HUES48 (cell line): ENCODE data around the gene MSX1.
"Not testable (repeated sequence)": the region's sequence is repeated elsewhere in the genome, so short reads cannot be mapped to it uniquely, and the experiment has no call there.

ENCODE experiments used
- H3K27ac ChIP-seq: one replicate; pipeline ENCODE4 v1.7.0; 2013; ENCODE audit warnings: low read depth, low read length, inconsistent platforms
- H3K27me3 ChIP-seq: 2 replicates; pipeline ENCODE4 v1.6.1; 2013; ENCODE audit warnings: mild to moderate bottlenecking, low read length; ENCODE audit not compliant: control insufficient read depth, insufficient read depth
- H3K36me3 ChIP-seq: 2 replicates; pipeline ENCODE4 v1.6.1; 2013; ENCODE audit warnings: low read length; ENCODE audit not compliant: control insufficient read depth, insufficient read depth
- H3K4me1 ChIP-seq: 2 replicates; pipeline ENCODE4 v1.6.1; 2013; ENCODE audit warnings: mild to moderate bottlenecking, low read length; ENCODE audit not compliant: control insufficient read depth, insufficient read depth
- H3K4me3 ChIP-seq: 2 replicates; pipeline ENCODE4 v1.5.1; 2013; ENCODE audit warnings: mild to moderate bottlenecking, low read depth, low read length
- H3K9ac ChIP-seq: 2 replicates; pipeline ENCODE4 v1.6.1; 2013; ENCODE audit warnings: mild to moderate bottlenecking, low read depth, low read length, moderate library complexity
- H3K9me3 ChIP-seq: 2 replicates; pipeline ENCODE4 v1.6.1; 2013; ENCODE audit warnings: low read length; ENCODE audit not compliant: control insufficient read depth, insufficient read depth

The MSX1 gene

DNA sequence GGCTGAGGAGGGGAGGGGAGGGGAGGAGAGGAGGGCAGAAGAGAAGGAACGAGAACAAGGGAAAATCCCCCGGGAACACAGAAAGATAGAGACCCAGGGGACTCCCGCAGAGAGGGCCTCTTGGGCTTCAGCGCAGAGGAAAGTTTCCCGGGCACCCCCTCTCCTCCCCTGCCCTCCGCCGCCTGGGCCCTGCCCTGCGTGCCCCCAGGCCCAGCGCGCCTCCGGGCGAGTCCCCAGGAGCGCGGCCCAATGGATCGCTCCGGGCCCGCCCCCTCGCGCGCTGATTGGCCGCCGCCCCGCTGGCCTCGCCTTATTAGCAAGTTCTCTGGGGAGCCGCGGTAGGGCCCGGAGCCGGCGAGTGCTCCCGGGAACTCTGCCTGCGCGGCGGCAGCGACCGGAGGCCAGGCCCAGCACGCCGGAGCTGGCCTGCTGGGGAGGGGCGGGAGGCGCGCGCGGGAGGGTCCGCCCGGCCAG, at the start of gene MSX1:
MSX1 (plus strand) TSS at position 341 of the 474 bp plus-strand sequence. CDS start 235 bp downstream, outside the sequence.
- Histone ChIP-seq H3K4me3 (peak within 1 kb of the TSS; percentile 52), H3K27ac (no peak within 1 kb of the TSS), H3K9me3 (peaks cover 3% of the 10 kb centered on the region; the same call in 1 of the 2 replicates), H3K27me3 (peaks cover 99% of the 10 kb centered on the region), H3K9ac (no peak within 1 kb of the TSS), H3K36me3 (no peaks in the 10 kb centered on the region), H3K4me1 (peaks cover 23% of the 10 kb centered on the region)

DNA sequence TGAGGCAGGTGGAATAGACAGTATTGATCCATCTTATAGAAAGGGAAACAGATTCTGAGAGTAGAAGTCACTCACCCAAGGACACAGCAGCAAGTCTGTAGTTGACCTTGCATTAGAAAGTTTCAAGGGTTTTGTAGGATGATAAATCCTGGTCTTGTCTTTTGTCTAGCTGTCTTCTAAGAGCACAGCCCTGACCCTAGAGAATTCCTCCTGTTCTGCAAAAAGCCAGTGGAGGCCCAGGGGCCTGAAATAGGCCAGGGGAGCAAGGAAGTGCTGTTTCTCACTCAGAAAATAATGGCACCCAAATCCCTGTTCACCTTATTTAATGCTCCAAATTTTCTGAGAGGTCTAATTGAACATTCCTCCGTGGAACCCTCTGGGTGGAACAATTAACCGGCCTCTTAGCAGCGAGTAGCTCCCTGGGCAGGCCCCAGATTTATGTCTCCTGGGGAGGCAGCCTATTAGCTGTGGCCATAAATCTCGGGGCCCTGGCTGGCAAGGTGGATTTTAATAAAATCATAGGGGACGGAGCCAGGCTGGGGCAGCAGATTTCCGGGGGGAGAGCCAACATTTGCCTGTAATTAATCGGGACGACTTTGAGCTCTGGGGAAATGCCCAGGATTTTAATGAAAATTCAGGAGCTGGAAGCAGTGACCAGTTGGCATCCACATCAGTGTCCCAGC, 49.2 kb upstream of the MSX1 start:
- Histone ChIP-seq H3K9me3 (no peaks in the 10 kb centered on the region), H3K27me3 (peaks cover 24% of the 10 kb centered on the region), H3K27ac (no peak overlapping the region), H3K4me1 (no peaks in the 10 kb centered on the region; the same call in 1 of the 2 replicates), H3K9ac (no peak overlapping the region), H3K36me3 (no peaks in the 10 kb centered on the region), H3K4me3 (no peak overlapping the region)

DNA sequence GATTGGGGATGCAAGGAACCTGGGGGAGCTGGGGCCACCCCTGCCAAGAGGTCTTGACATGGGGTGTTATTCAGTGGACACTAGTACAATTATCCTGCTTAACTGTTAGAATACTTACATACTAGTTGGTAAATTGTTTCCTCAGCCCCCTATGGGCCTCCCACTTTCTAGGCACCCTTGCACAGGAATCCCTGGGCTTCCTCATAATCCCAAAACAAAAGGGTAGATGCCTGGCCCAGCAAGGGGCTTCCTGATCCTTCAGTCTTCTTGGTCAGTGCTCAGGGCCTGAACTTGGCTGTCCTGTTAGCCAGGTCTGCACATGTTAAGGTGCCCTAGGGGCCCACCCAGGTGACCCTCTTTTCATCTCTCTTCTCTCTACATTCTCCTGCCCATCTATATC, 48.7 kb upstream of the MSX1 start:
- Histone ChIP-seq H3K27me3 (peaks cover 26% of the 10 kb centered on the region), H3K36me3 (no peaks in the 10 kb centered on the region), H3K9ac (no peak overlapping the region), H3K4me1 (no peaks in the 10 kb centered on the region; the same call in 1 of the 2 replicates), H3K27ac (no peak overlapping the region), H3K9me3 (no peaks in the 10 kb centered on the region), H3K4me3 (no peak overlapping the region)

DNA sequence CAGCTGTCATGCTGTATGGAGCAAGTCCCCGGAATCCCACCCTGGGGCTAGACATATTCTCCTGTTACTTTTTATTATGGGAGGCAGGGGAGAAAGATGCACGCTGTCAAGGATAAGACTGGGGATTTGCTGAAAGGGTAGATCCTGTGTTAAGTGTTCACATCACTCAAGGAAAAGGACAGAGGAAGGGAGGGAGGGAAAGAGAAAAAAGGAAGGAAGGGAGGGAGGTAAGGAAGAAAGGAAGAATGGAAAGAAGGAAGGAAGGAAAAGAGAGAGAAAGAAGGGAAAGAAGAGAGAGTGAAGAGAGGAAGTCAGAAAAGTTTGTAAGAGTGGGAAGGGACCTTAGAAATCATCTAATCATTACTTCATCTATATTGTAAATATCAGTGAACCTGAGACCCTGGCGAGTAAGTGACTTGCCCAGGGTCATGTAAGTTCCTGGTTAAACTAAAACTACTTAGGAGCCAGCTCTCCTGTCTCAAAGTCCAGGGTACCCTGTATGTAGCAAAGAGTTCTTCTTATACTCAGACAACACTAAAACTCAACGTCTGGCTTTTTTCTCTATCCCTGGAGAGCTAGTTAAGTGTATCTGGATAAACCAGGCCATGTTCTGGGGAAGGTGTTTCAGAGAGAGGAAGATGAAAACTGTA, 47.2 kb upstream of the MSX1 start:
- H3K9me3 ChIP-seq = no peaks in the 10 kb centered on the region
- no peak overlapping the region for H3K4me3 ChIP-seq
- peaks cover 28% of the 10 kb centered on the region for H3K27me3 ChIP-seq
- no peaks in the 10 kb centered on the region for H3K36me3 ChIP-seq
- no peaks in the 10 kb centered on the region; the same call in 1 of the 2 replicates for H3K4me1 ChIP-seq
- no peak overlapping the region for H3K9ac ChIP-seq
- no peak overlapping the region for H3K27ac ChIP-seq

DNA sequence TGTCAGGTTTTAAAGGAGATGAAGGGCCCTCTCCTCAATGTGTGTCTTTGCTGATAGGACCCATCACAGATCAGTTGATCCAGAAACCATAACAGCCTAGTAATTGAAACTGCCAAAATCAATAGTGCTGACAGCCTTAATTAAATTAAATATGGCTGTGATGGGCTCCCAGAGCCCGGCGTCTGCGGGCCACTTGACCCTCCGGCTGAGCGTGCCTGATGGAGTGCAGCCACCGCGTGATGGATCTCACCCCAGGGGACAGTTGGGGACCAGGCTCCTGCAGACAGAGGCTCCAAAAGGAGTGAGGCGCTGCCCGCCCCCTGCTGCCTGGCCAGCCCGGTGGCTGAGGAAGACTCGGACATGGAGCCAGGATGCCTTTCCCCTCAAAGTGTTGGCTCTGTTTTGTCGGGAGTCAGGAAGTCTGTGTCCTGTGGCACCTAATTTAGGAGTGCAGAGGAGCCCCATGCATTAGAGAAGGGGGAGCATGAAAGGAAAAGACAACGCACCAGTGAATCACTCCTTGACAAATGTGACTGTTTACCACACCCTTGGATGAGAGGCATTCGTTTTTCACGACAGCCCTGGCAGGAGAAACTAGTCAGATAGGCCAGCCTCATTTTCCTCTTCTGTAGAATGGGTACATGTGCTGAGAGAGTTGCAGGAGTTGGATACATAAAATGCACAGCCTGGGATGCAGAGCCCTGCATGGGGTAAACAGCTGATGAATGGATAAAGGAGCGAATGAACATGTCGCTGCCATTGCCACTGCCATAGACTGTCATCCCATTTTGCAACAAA, 40.9 kb upstream of the MSX1 start:
- no peak overlapping the region for H3K9ac ChIP-seq
- H3K27me3 ChIP-seq = peaks cover 4% of the 10 kb centered on the region; the same call in 1 of the 2 replicates
- no peak overlapping the region for H3K4me3 ChIP-seq
- H3K36me3 ChIP-seq = no peaks in the 10 kb centered on the region
- H3K4me1 ChIP-seq = no peaks in the 10 kb centered on the region
- no peaks in the 10 kb centered on the region for H3K9me3 ChIP-seq
- H3K27ac ChIP-seq = no peak overlapping the region

DNA sequence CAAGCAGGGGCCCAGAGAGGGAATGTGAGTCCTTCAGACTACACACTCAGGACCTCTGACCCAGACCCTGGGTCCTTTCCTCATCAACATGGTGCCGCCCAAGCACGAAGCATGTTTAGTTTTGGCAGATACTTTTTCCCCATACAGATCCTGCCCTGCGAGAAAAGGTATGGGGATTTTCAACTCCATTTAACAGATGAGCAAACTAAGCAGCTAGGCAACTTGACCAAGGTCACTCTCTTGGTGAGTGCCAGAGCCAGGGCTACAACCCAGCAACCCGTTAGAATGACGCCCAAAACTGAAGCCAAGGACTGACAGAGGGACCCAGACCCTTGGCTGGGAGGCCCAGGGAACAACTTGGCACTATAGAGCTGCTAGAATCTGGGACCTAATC, 40.3 kb upstream of the MSX1 start:
- H3K36me3 ChIP-seq = no peaks in the 10 kb centered on the region
- no peaks in the 10 kb centered on the region for H3K9me3 ChIP-seq
- no peak overlapping the region for H3K9ac ChIP-seq
- H3K27me3 ChIP-seq = peaks cover 4% of the 10 kb centered on the region; the same call in 1 of the 2 replicates
- no peak overlapping the region for H3K4me3 ChIP-seq
- no peak overlapping the region for H3K27ac ChIP-seq
- no peaks in the 10 kb centered on the region for H3K4me1 ChIP-seq

DNA sequence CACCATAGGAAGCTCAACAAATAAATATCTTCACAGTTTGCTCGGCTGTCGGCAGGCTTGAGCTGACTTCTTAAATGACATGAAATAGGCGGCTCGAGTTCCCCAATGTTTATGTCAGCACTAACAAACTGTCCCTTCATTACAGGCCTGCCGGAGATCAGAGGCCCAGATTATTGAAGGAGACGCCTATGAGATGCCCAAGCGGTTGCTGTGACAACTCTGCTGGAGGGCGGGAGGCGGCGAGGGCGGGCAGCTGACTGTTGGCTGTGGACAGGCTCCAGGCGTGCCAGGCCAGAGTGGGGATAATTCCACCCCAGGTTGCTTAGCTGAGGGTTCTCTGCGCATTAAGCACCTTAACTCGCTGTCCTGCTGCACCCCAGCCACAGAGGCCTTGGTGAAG, 39.2 kb upstream of the MSX1 start:
- H3K4me1 ChIP-seq = no peaks in the 10 kb centered on the region
- no peak overlapping the region for H3K9ac ChIP-seq
- H3K27me3 ChIP-seq = peaks cover 4% of the 10 kb centered on the region; the same call in 1 of the 2 replicates
- no peaks in the 10 kb centered on the region for H3K36me3 ChIP-seq
- no peak overlapping the region for H3K4me3 ChIP-seq
- no peak overlapping the region for H3K27ac ChIP-seq
- no peaks in the 10 kb centered on the region for H3K9me3 ChIP-seq

DNA sequence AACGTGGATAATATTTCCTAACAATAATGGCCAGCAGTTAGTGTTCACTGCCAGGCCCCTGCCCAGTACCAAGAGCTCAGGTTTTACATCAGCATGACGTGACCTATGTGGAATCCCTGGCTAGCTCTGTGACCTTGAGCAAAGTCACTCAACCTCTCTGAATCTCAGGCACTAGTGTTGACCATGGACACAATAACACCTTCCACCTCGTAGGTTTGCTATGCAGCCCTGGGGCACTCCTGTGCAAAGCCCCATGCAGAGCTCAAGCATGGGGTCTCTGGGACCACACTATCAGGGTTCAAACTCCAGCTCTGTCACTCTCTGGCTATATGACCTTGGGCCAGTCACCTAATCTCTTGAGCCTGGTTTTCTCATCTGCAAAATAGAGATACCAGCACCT, 38.7 kb upstream of the MSX1 start:
- Histone ChIP-seq H3K36me3 (no peaks in the 10 kb centered on the region), H3K9ac (no peak overlapping the region), H3K27me3 (peaks cover 2% of the 10 kb centered on the region; the same call in 1 of the 2 replicates), H3K4me3 (no peak overlapping the region), H3K4me1 (no peaks in the 10 kb centered on the region), H3K27ac (no peak overlapping the region), H3K9me3 (no peaks in the 10 kb centered on the region)

DNA sequence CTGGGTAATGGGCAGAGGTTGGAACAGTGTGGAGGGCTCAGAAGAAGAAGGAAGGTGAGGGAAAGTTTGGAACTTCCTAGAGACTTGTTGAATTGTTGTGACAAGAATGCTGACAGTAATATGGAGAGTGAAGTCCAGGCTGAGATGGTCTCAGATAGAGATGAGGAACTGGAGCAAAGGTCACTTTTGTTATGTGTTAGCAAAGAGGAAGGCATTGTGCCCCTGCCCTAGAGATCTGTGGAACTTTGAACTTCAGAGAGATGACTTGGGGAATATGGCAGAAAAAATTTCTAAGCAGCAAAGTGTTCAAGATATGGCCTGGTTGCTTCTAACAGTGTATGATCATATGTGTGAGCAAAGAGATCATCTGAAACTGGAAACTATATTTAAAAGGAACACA, 37.9 kb upstream of the MSX1 start:
- H3K27ac ChIP-seq = no peak overlapping the region
- no peaks in the 10 kb centered on the region for H3K4me1 ChIP-seq

DNA sequence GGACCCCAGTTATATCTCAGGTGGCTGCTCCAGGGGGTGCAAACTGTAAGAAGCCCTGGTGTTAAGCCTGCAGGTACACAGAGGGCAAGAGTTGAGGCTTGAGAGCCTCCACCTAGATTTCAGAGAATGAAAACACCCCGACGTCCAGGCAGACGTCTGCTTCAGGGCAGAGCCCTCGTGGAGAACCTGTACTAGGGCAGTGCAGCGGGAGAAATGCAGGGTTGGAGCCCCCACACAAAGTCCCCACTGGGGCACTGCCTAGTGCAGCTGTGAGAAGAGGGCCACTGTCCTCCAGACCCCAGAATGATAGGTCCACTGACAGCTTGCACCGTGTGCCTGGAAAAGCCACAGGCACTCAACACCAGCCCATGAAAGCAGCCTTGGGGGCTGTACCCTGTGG, 37.2 kb upstream of the MSX1 start:
- H3K4me3 ChIP-seq, H3K27me3 ChIP-seq, H3K9me3 ChIP-seq, H3K4me1 ChIP-seq, H3K36me3 ChIP-seq, H3K9ac ChIP-seq, H3K27ac ChIP-seq: not testable (repeated sequence)

More for the DNA sequence above, 37.9 kb upstream of the MSX1 start:
- Histone ChIP-seq H3K27me3 (no peaks in the 10 kb centered on the region), H3K4me3 (no peak overlapping the region), H3K9ac (no peak overlapping the region), H3K9me3 (no peaks in the 10 kb centered on the region), H3K36me3 (no peaks in the 10 kb centered on the region)
